ENCODE results near the gene TMEM147.
"Not testable (repeated sequence)": the region's sequence is repeated elsewhere in the genome, so short reads cannot be mapped to it uniquely, and the experiment has no call there.

Gene TMEM147

DNA sequence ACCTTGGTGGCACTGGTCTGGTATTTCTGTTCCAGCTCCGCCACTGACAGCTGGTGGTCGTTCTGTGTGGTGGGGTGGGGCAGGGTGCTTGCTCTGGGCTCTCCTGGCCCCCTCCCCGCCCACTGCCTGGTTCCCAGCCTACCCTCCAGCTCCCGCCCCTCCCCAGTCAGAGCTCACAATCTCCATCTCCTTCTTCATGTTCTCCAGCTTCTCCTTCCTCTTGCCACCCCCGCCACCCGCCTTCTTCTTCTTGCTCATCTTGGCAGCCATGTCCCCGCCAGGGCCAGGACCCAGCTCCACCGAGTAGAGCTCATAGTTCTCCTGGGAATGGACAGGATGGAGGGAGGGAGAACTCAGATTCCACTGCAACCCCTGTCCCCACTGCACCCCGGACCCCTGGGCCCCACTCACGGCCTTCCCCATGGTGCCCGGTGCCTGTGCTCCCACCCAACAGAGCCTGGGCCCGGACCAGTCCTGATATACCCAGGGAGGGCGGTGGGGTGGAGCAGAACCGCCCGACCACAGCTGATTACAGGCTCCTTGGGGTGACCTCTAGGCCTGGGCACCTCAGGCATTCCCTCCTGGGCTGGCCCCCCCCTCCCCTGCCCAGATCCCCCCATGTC is 17.9 kb downstream of the TMEM147 start, which contains the start of gene ATP4A:
TSS of gene ATP4A (minus strand) at position 452 of the 623 bp plus-strand sequence. CDS start at position 423, 29 bp downstream.
- DNase-seq (ENCODE audit: low spot score): no peak

- DNase-seq (ENCODE audit: low spot score): no peak
These were observed 19.8 kb downstream of the TMEM147 start for GRCh38 chr19:35565016-35565856.

DNA sequence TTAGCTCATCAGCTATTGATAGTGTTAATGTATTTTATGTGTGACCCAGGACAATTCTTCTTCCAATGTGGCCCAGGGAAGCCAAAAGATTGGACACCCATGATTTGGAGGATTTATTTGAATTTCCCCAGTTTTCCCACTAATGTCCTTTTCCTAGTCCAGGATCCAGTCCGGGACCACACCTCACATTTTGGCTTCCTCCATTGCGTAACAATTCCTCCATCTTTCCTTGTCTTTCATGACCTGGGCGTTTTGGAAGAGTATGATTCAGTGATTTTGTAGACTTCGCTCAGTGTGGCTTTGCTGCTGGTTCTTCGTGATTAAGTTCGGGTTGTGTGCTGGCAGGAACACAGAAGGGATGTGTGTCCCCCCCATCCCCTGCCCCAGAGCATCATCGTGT is 21.3 kb downstream of the TMEM147 start:
- no peak for DNase-seq (ENCODE audit: low spot score)

DNA sequence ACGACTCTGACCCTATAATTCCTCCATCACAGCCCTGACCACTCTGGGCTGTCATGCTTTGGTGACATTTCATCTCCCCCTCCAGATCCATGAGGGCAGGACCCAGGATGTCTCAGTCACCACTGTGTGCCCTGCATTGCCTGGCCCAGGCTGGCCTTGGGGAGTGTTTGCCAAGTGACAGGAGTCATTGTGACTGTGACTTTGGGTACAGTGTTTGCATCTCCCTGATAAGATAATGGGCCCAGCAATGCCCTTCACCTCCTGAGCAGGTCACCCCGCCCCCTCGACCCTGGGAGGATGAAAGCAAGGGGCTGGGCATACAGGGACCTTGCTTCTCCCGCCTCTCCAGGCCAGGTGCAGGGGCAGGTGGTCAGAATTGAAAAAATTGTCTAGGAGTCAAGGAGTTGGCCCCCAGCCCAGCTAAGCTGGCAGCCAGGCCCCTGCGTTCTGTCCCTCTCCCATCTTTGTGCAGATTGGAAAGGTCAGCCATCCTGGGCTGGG is 23.9 kb downstream of the TMEM147 start:
- no peak for DNase-seq (ENCODE audit: low spot score)

DNA sequence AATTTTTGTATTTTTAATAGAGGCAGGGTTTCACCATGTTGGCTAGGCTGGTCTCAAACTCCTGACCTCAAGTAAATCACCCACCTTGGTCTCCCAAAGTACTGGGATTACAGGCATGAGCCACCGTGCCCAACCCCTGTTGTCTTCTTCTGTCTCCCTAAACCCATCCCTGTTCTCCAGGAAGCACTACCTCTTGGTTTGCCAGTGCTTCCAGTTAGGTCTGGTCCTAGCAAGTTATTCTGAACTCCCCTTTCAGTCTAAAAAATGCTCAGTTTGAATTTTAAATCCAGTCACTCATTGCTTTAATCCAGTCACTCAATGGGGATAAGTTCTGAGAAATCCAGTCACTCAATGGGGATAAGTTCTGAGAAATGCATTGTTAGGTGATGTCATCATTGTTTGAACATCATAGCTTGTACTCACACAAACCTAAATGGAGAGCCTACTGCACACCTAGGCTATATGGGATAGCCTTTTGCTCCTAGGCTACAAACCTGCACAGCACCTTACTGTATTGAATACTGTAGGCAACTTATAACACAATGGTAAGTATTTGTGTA is 26.1 kb downstream of the TMEM147 start:
- DNase-seq (ENCODE audit: low spot score): no peak

- DNase-seq (ENCODE audit: low spot score): no peak
These were observed 32.5 kb downstream of the TMEM147 start for GRCh38 chr19:35577918-35578317.

DNA sequence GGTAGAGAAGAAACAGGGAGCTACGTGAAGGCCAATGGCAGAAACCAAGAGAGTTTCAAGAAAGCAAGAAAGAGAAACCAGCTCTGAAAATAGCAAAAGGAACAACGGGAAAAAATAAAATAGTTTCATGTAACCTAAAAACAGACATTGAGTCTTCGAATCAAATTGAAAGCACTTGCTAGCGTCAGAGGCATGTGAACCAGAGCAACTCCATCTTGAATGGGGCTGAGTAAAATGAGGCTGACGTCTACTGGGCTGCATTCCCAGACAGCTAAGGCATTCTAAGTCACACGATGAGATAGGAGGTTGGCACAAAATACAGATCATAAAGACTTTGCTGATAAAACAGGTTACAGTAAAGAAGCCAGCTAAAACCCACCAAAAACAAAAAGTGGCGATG is 33.3 kb downstream of the TMEM147 start:
- no peak for DNase-seq (ENCODE audit: low spot score)

GRCh38 chr19:35582760-35583159 is 37.3 kb downstream of the TMEM147 start:
- DNase-seq (ENCODE audit: low spot score): no peak

- peak; percentile 93 for DNase-seq (ENCODE audit: low spot score)
These were observed 40.4 kb downstream of the TMEM147 start, which contains the start of gene PMIS2 for GRCh38 chr19:35585848-35586247. Gene PMIS2, plus strand, starts transcription at chr19:35586173. Its CDS starts 87 bp downstream, at chr19:35586260.

GRCh38 chr19:35587321-35587720 is 41.9 kb downstream of the TMEM147 start:
- no peak for DNase-seq (ENCODE audit: low spot score)

- DNase-seq (ENCODE audit: low spot score): no peak
These were observed 45.4 kb downstream of the TMEM147 start for GRCh38 chr19:35590875-35591274.

- peak; percentile 49 for DNase-seq (ENCODE audit: low spot score)
These were observed 46.8 kb downstream of the TMEM147 start for GRCh38 chr19:35592226-35592625.

GRCh38 chr19:35595026-35595425 is 49.6 kb downstream of the TMEM147 start:
- not testable (repeated sequence) for DNase-seq (ENCODE audit: low spot score)

DNA sequence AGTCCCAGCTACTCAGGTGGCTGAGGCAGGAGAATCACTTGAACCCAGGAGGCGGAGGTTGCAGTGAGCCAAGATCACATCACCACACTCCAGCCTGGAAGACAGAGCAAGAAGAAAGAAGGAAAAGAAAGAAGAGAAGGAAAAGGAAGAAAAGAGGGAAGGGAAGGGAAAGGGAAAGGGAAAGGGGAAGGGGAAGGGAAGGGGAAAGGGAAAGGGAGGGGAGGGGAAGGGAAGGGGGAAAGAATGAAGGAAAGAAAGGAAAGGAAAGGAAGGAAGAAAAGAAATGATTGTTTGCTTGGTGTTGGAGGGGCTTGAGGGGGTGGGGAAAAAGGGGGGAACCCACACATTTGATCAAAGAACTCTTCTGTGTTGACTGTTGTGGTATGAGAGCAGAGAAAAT is 50.5 kb downstream of the TMEM147 start:
- DNase-seq (ENCODE audit: low spot score): no peak

DNA sequence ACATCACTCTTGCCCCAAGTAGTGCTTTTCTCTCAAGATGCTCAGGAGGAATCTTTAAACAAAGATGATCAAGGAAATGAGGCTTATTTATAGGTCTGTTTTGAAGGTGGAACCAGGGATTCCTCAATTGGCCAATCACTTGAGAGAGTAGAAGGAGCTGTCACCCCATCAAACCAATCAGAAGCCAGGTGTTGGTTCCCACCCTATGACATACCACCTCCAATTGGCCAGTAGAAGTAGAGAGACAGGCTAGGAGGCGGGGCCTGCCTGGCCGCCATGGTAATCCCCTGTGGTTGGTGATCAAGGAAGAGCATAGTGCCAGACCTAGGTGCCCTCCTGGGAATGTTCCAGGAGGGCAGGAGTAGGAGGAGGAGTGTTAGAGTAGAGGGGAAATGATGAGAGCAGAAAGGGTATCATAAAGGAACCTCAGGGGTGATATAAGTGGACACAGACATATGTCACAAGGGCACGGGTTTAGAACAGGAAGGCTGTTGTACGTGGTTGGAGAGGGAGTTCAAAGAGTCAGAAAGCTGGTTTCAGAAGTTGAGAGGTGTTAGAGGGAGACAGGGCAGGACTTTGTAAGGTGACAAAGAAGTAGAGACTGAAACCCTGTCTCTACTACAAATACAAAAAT is 51.1 kb downstream of the TMEM147 start:
- DNase-seq (ENCODE audit: low spot score): peak; percentile 92
